Raji (cell line): ENCODE data around the gene CNOT1.

Experiments used
- POLR2A ChIP-seq: IDR thresholded peaks from 2 replicates; pipeline ENCODE4 v1.6.1; 2011; ENCODE audit warnings: low read depth, low read length, control low read depth; ENCODE audit not compliant: insufficient read depth

Gene CNOT1

GRCh38 chr16:58506241-58507194, 123.1 kb downstream of the CNOT1 start:
- TF ChIP-seq POLR2A, result 0 out of 2 replicates have a peak, but pooled peaks have one; percentile 28

GRCh38 chr16:58503863-58504688, 125.5 kb downstream of the CNOT1 start:
- TF ChIP-seq POLR2A, result peak; percentile 7; the same call in 1 of the 2 replicates

- no peak for TF ChIP-seq POLR2A
These were observed 126.3 kb downstream of the CNOT1 start for GRCh38 chr16:58503166-58503862.

- no peak; the same call in 1 of the 2 replicates for TF ChIP-seq POLR2A
These were observed 127.3 kb downstream of the CNOT1 start for GRCh38 chr16:58502217-58502921.

GRCh38 chr16:58501242-58502131, 128.1 kb downstream of the CNOT1 start:
- peak; percentile 22; the same call in 1 of the 2 replicates for TF ChIP-seq POLR2A

- no peak for TF ChIP-seq POLR2A
These were observed 129.0 kb downstream of the CNOT1 start for GRCh38 chr16:58500430-58501241.

GRCh38 chr16:58499615-58500351, 129.8 kb downstream of the CNOT1 start, which contains the start of gene NDRG4:
TSS of gene NDRG4 (plus strand) at chr16:58500143. CDS start at chr16:58500249, 106 bp downstream.
- TF ChIP-seq POLR2A, result no peak

- no peak for TF ChIP-seq POLR2A
These were observed 130.5 kb downstream of the CNOT1 start for GRCh38 chr16:58499092-58499511.

- TF ChIP-seq POLR2A, result no peak
These were observed 131.1 kb downstream of the CNOT1 start for GRCh38 chr16:58498341-58499091.

GRCh38 chr16:58497935-58498334, 131.7 kb downstream of the CNOT1 start:
- TF ChIP-seq POLR2A, result no peak

- no peak for TF ChIP-seq POLR2A
These were observed 132.2 kb downstream of the CNOT1 start for GRCh38 chr16:58497468-58497867.
